Hepatocyte (in vitro differentiated cells): Measurements from ENCODE around the gene KRTAP9-8. TPM values are rescaled to one million over a fixed set of nuclear protein-coding genes. Genes with fewer than 3 reads are reported as not detected.
"Not testable (repeated sequence)": the region's sequence is repeated elsewhere in the genome, so short reads cannot be mapped to it uniquely, and the experiment has no call there.

Experiments
- DNase-seq: peaks from one replicate; pipeline ENCODE4 v3.0.0-alpha.2; 2016; ENCODE audit warnings: low spot score
- H2AFZ ChIP-seq: fragments of 200-600 bp; sonication (generic); 2 replicates; pipeline ENCODE4 v1.6.0; 2016; ENCODE audit warnings: antibody characterized with exemption, mild to moderate bottlenecking
- H3K27ac ChIP-seq: fragments of 200-600 bp; sonication (generic); 2 replicates; pipeline ENCODE4 v1.5.1; 2016; ENCODE audit warnings: mild to moderate bottlenecking
- H3K27me3 ChIP-seq: fragments of 200-600 bp; sonication (generic); 2 replicates; pipeline ENCODE4 v1.6.1; 2016
- H3K36me3 ChIP-seq: fragments of 200-600 bp; sonication (generic); replicated peaks from 2 replicates; pipeline ENCODE4 v1.5.1; 2016; ENCODE audit warnings: low read depth; ENCODE audit not compliant: insufficient read depth
- H3K4me1 ChIP-seq: fragments of 200-600 bp; sonication (generic); 2 replicates; pipeline ENCODE4 v1.5.1; 2016; ENCODE audit warnings: mild to moderate bottlenecking, moderate library complexity; ENCODE audit not compliant: insufficient read depth
- H3K4me2 ChIP-seq: fragments of 200-600 bp; sonication (generic); 2 replicates; pipeline ENCODE4 v1.6.0; 2016
- H3K4me3 ChIP-seq: fragments of 200-600 bp; sonication (generic); 2 replicates; pipeline ENCODE4 v1.5.1; 2016; ENCODE audit warnings: mild to moderate bottlenecking
- H3K79me2 ChIP-seq: fragments of 200-600 bp; sonication (generic); 2 replicates; pipeline ENCODE4 v1.6.0; 2017; ENCODE audit warnings: mild to moderate bottlenecking
- H3K9me2 ChIP-seq: fragments of 200-600 bp; sonication (generic); replicated peaks from 2 replicates; pipeline ENCODE4 v1.6.0; 2017; ENCODE audit warnings: mild to moderate bottlenecking; ENCODE audit not compliant: insufficient read depth
- H3K9me3 ChIP-seq: fragments of 200-600 bp; sonication (generic); 2 replicates; pipeline ENCODE4 v1.5.1; 2016; ENCODE audit warnings: low read depth, mild to moderate bottlenecking
- H4K20me1 ChIP-seq: fragments of 200-600 bp; sonication (generic); 2 replicates; pipeline ENCODE4 v1.6.0; 2016; ENCODE audit warnings: mild to moderate bottlenecking; ENCODE audit not compliant: insufficient read depth, poor library complexity, severe bottlenecking
- CTCF ChIP-seq: fragments of 200-600 bp; sonication (generic); IDR thresholded peaks from 2 replicates; pipeline ENCODE4 v1.5.1; 2016; ENCODE audit warnings: antibody characterized with exemption, mild to moderate bottlenecking; ENCODE audit not compliant: poor library complexity
- EZH2 ChIP-seq: fragments of 200-600 bp; sonication (generic); IDR thresholded peaks from 2 replicates; pipeline ENCODE4 v1.6.1; 2016; ENCODE audit warnings: antibody characterized with exemption, mild to moderate bottlenecking, borderline replicate concordance
- EZH2phosphoT487 ChIP-seq: fragments of 200-600 bp; sonication (generic); IDR thresholded peaks from one replicate; pipeline ENCODE4 v1.6.1; 2018; ENCODE audit warnings: antibody characterized with exemption, mild to moderate bottlenecking, low read depth, moderate library complexity; ENCODE audit not compliant: unreplicated experiment, severe bottlenecking
- WGBS: methylation state at CpG from one replicate; pipeline ENCODE4 v1.1.6; 2016; ENCODE audit warnings: low lambda C conversion rate; ENCODE audit errors: missing lambda C conversion rate; 5-methylcytosine and 5-hydroxymethylcytosine counted together
- polyA plus RNA-seq: library from polyadenylated mRNA; unstranded; fragments of >200 nt; fragmentation: Nextera tagmentation; extraction: Ambion mirVana; gene quantifications from 2 replicates; pipeline ENCODE4 v1.2.1, GENCODE V29; 2016
- total RNA-seq: library from RNA; depleted of rRNA; stranded (reverse); fragments of >200 nt; gene quantifications from 2 replicates; pipeline ENCODE4 v1.2.3, GENCODE V29; 2014

The KRTAP9-8 gene
- total and polyA plus RNA-seq, 2 experiments from 2014 or later = not detected

- H3K4me1 ChIP-seq = no peaks in the 10 kb centered on the region
- H3K4me3 ChIP-seq = no peak overlapping the region
- H3K9me2 ChIP-seq = no peaks in the 10 kb centered on the region
- H3K27ac ChIP-seq = no peak overlapping the region
- no peaks in the 10 kb centered on the region for H4K20me1 ChIP-seq
- H3K4me2 ChIP-seq = no peak overlapping the region
- no peaks in the 10 kb centered on the region for H3K9me3 ChIP-seq
- DNase-seq = no peak
- H3K27me3 ChIP-seq = peaks cover 3% of the 10 kb centered on the region
- H3K79me2 ChIP-seq = no peaks in the 10 kb centered on the region
- no peaks in the 10 kb centered on the region for H3K36me3 ChIP-seq
- WGBS = 100% methylated on average over 1 of the region's 1 CpG
- no peak overlapping the region for H2AFZ ChIP-seq
- TF ChIP-seq EZH2phosphoT487 (no peak), EZH2 (no peak), CTCF (no peak)
Observed at GRCh38 chr17:41215681-41216080, 22.1 kb upstream of the KRTAP9-8 start.

GRCh38 chr17:41223821-41224220 is 14.0 kb upstream of the KRTAP9-8 start:
- WGBS = 89% methylated on average over 2 of the region's 2 CpGs
- Histone ChIP-seq H3K4me1 (no peaks in the 10 kb centered on the region), H3K27ac (no peak overlapping the region), H3K9me2 (no peaks in the 10 kb centered on the region), H3K4me3 (no peak overlapping the region), H3K27me3 (peaks cover 6% of the 10 kb centered on the region), H3K36me3 (no peaks in the 10 kb centered on the region), H3K9me3 (no peaks in the 10 kb centered on the region), H2AFZ (no peak overlapping the region), H3K79me2 (no peaks in the 10 kb centered on the region), H3K4me2 (no peak overlapping the region), H4K20me1 (no peaks in the 10 kb centered on the region)
- no peak for TF ChIP-seq EZH2phosphoT487
- no peak for TF ChIP-seq EZH2
- no peak for TF ChIP-seq CTCF
- no peak for DNase-seq

- H3K9me3 ChIP-seq = no peaks in the 10 kb centered on the region
- TF ChIP-seq EZH2 (no peak), EZH2phosphoT487 (no peak), CTCF (no peak)
Observed at GRCh38 chr17:41226051-41226450, 11.7 kb upstream of the KRTAP9-8 start.

GRCh38 chr17:41226598-41227095 is 11.2 kb upstream of the KRTAP9-8 start, which contains the start of gene KRTAP9-2:
Gene KRTAP9-2 (plus strand): TSS chr17:41226648. CDS start chr17:41226655, 7 bp downstream.
- not testable (repeated sequence) for H3K4me1 ChIP-seq, H3K27ac ChIP-seq, H4K20me1 ChIP-seq, H3K4me3 ChIP-seq, H2AFZ ChIP-seq, H3K4me2 ChIP-seq, H3K9me2 ChIP-seq, DNase-seq, H3K79me2 ChIP-seq, H3K9me3 ChIP-seq, H3K36me3 ChIP-seq
- 65% methylated on average over 3 of the region's 4 CpGs for WGBS
- H3K27me3 ChIP-seq = peaks cover 11% of the 10 kb centered on the region

More at GRCh38 chr17:41226051-41226450, 11.7 kb upstream of the KRTAP9-8 start:
- H2AFZ ChIP-seq = no peak overlapping the region
- H3K4me3 ChIP-seq = no peak overlapping the region
- H3K9me2 ChIP-seq = no peaks in the 10 kb centered on the region
- H4K20me1 ChIP-seq = no peaks in the 10 kb centered on the region
- no peaks in the 10 kb centered on the region for H3K4me1 ChIP-seq
- no peak overlapping the region for H3K27ac ChIP-seq
- peaks cover 11% of the 10 kb centered on the region for H3K27me3 ChIP-seq
- no peak for DNase-seq
- no peak overlapping the region for H3K4me2 ChIP-seq
- no peaks in the 10 kb centered on the region for H3K36me3 ChIP-seq
- 95% methylated on average over 6 of the region's 6 CpGs for WGBS
- H3K79me2 ChIP-seq = no peaks in the 10 kb centered on the region
